ENCODE measurements around the gene ANXA5.

The ANXA5 gene

GRCh38 chr4:121712001-121712651, 15.3 kb upstream of the ANXA5 start:
- no peak for DNase-seq (ENCODE audit: low read depth in 2 of 2)

- no peak for DNase-seq (ENCODE audit: low read depth in 2 of 2)
These were observed 14.7 kb upstream of the ANXA5 start for GRCh38 chr4:121711263-121712000.

- no peak for DNase-seq (ENCODE audit: low read depth in 2 of 2)
These were observed 13.1 kb upstream of the ANXA5 start for GRCh38 chr4:121709766-121710405.

GRCh38 chr4:121707344-121707743, 10.6 kb upstream of the ANXA5 start:
- DNase-seq (ENCODE audit: low read depth in 2 of 2): no peak

- DNase-seq (ENCODE audit: low read depth in 2 of 2): peak in 1 of 2 donors; percentile 24
These were observed 9.8 kb upstream of the ANXA5 start for GRCh38 chr4:121706595-121707021.

- no peak for DNase-seq (ENCODE audit: low read depth in 2 of 2)
These were observed 8.7 kb upstream of the ANXA5 start for GRCh38 chr4:121705521-121705920.

- no peak for DNase-seq (ENCODE audit: low read depth in 2 of 2)
These were observed 5.4 kb upstream of the ANXA5 start for GRCh38 chr4:121702136-121702535.

- DNase-seq (ENCODE audit: low read depth in 2 of 2): no peak
These were observed 4.5 kb upstream of the ANXA5 start for GRCh38 chr4:121701263-121701662.

- DNase-seq (ENCODE audit: low read depth in 2 of 2): no peak
These were observed 1.5 kb upstream of the ANXA5 start for GRCh38 chr4:121698236-121698671.

GRCh38 chr4:121697564-121697963, 784 bp upstream of the ANXA5 start:
- DNase-seq (ENCODE audit: low read depth in 2 of 2): no peak

- DNase-seq (ENCODE audit: low read depth in 2 of 2): peak in 1 of 2 donors; percentile 16
These were observed 605 bp downstream of the ANXA5 start for GRCh38 chr4:121696170-121696580.

- DNase-seq (ENCODE audit: low read depth in 2 of 2): no peak
These were observed 2.9 kb downstream of the ANXA5 start for GRCh38 chr4:121693886-121694285.

GRCh38 chr4:121693450-121693849, 3.3 kb downstream of the ANXA5 start:
- DNase-seq (ENCODE audit: low read depth in 2 of 2): no peak

- no peak for DNase-seq (ENCODE audit: low read depth in 2 of 2)
These were observed 4.5 kb downstream of the ANXA5 start for GRCh38 chr4:121692261-121692660.

GRCh38 chr4:121690001-121690400, 6.8 kb downstream of the ANXA5 start:
- DNase-seq (ENCODE audit: low read depth in 2 of 2): no peak

GRCh38 chr4:121688701-121689100, 8.1 kb downstream of the ANXA5 start:
- DNase-seq (ENCODE audit: low read depth in 2 of 2): no peak

- no peak for DNase-seq (ENCODE audit: low read depth in 2 of 2)
These were observed 8.5 kb downstream of the ANXA5 start for GRCh38 chr4:121688261-121688660.

GRCh38 chr4:121686255-121686654, 10.5 kb downstream of the ANXA5 start:
- no peak for DNase-seq (ENCODE audit: low read depth in 2 of 2)

GRCh38 chr4:121685257-121685656, 11.5 kb downstream of the ANXA5 start:
- DNase-seq (ENCODE audit: low read depth in 2 of 2): no peak

- no peak for DNase-seq (ENCODE audit: low read depth in 2 of 2)
These were observed 12.2 kb downstream of the ANXA5 start for GRCh38 chr4:121684561-121684960.

- DNase-seq (ENCODE audit: low read depth in 2 of 2): no peak
These were observed 12.8 kb downstream of the ANXA5 start for GRCh38 chr4:121684016-121684415.

- no peak for DNase-seq (ENCODE audit: low read depth in 2 of 2)
These were observed 16.2 kb downstream of the ANXA5 start for GRCh38 chr4:121680571-121680970.

GRCh38 chr4:121679951-121680350, 16.8 kb downstream of the ANXA5 start:
- no peak for DNase-seq (ENCODE audit: low read depth in 2 of 2)

All from stimulated activated CD8-positive, alpha-beta memory T cell treated with anti-CD3 and anti-CD28 coated beads, Interleukin-2, amount 100 ng/mL, for 1 hour (primary cell).